Sigmoid colon (tissue), 4 donors: ENCODE results near the gene CSNK2A1.

Experiments used
- EP300 ChIP-seq, 4 donors: sonication (generic); formaldehyde crosslinking; IDR thresholded peaks; one replicate each; pipeline ENCODE4 v1.6.1; 2017; ENCODE audit warnings: antibody characterized with exemption in 4 of 4
- POLR2A ChIP-seq, 2 donors: fragments of 450-650 bp; IDR thresholded peaks; one replicate each; pipeline ENCODE4 v1.6.1; 2016; ENCODE audit warnings: antibody characterized with exemption in 2 of 2, mild to moderate bottlenecking in 2 of 2, moderate library complexity in 2 of 2
- TF ChIP-seq, protein P1 (sequence below), 4 experiments: fragments of 450-650 bp in 3 of 4; fragments of 200-600 bp in 1 of 4; IDR thresholded peaks; one replicate each; pipeline ENCODE4 v1.5.1; 2016 to 2019; ENCODE audit warnings: antibody characterized with exemption in 4 of 4, mild to moderate bottlenecking in 3 of 4, moderate library complexity in 2 of 4

DNA sequence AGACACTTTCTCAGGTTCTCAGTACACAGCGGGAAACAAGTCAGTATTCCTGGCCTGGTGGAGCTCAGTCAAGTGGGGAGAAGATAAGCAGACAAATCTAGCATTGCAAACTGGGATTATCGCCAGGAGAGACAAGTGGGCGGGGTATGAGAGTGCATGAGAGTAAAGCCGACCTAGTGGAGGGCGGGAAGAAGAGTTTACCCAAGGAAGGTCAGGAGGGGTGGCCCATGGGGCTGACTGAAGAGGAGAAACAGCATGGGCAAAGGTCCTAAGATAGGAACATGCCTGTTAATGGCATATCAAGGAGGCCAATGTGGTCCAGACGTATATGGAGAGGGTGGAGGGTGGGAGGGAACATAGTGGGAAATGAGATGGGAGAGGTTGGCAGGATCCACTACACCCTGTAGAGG is 12.4 kb upstream of the CSNK2A1 start:
- TF ChIP-seq, protein P1, sequence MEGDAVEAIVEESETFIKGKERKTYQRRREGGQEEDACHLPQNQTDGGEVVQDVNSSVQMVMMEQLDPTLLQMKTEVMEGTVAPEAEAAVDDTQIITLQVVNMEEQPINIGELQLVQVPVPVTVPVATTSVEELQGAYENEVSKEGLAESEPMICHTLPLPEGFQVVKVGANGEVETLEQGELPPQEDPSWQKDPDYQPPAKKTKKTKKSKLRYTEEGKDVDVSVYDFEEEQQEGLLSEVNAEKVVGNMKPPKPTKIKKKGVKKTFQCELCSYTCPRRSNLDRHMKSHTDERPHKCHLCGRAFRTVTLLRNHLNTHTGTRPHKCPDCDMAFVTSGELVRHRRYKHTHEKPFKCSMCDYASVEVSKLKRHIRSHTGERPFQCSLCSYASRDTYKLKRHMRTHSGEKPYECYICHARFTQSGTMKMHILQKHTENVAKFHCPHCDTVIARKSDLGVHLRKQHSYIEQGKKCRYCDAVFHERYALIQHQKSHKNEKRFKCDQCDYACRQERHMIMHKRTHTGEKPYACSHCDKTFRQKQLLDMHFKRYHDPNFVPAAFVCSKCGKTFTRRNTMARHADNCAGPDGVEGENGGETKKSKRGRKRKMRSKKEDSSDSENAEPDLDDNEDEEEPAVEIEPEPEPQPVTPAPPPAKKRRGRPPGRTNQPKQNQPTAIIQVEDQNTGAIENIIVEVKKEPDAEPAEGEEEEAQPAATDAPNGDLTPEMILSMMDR (IDR thresholded peaks at IDR 0.05) = no peak
- no peak for TF ChIP-seq POLR2A (IDR thresholded peaks at IDR 0.05)
- TF ChIP-seq EP300 (IDR thresholded peaks at IDR 0.05) = no peak
